Activated CD4-positive, alpha-beta T cell treated with anti-CD3 and anti-CD28 coated beads, Interleukin-2, amount 10 ng/mL, durations not matched to agents 24 days and 14 days (primary cell): Measurements from ENCODE around the gene PEAK3. TPM values are rescaled to one million over a fixed set of nuclear protein-coding genes. Genes with fewer than 3 reads are reported as not detected.

ENCODE experiments used
- DNase-seq: peaks from one replicate; pipeline ENCODE4 v3.0.0; 2022
- H3K27ac Mint-ChIP-seq: one replicate; pipeline ENCODE4 v1.8.0; 2022; ENCODE audit warnings: mild to moderate bottlenecking, mixed read lengths
- H3K27me3 Mint-ChIP-seq: one replicate; pipeline ENCODE4 v1.8.0; 2022; ENCODE audit warnings: mixed read lengths
- H3K36me3 Mint-ChIP-seq: one replicate; pipeline ENCODE4 v1.8.0; 2022; ENCODE audit warnings: low read depth, mild to moderate bottlenecking, mixed read lengths
- H3K4me1 Mint-ChIP-seq: one replicate; pipeline ENCODE4 v1.8.0; 2021; ENCODE audit warnings: mixed read lengths
- H3K4me3 Mint-ChIP-seq: one replicate; pipeline ENCODE4 v1.8.0; 2022; ENCODE audit warnings: mild to moderate bottlenecking, moderate library complexity, mixed read lengths
- H3K9me3 Mint-ChIP-seq: one replicate; pipeline ENCODE4 v1.8.0; 2021; ENCODE audit warnings: mixed read lengths
- intact Hi-C: fragments of 100-400 bp; cut with micrococcal nuclease; formaldehyde crosslinking; loops from one replicate; pipeline ENCODE4 v1.15.1; 2023
- total RNA-seq: library from RNA; stranded (reverse); gene quantifications from 2 replicates; pipeline ENCODE4 v1.2.3, GENCODE V29; 2022

The PEAK3 gene
- 0.09 TPM in 1 of 2 replicates, not detected in the other for total RNA-seq

GRCh38 chr19:2282062-2282861 is at the start of gene PEAK3:
Gene PEAK3 (minus strand): TSS chr19:2282175. CDS start chr19:2280931, 1,244 bp downstream.
- Mint-ChIP-seq H3K27ac (peak within 1 kb of the TSS; percentile 62), H3K9me3 (no peaks in the 10 kb centered on the region), H3K36me3 (no peaks in the 10 kb centered on the region), H3K4me3 (peak within 1 kb of the TSS; percentile 73), H3K27me3 (peaks cover 2% of the 10 kb centered on the region), H3K4me1 (peaks cover 9% of the 10 kb centered on the region)
- DNase-seq = peak; percentile 84
- intact Hi-C loops = no loop called here

GRCh38 chr19:2330632-2331284 is 48.8 kb upstream of the PEAK3 start:
- intact Hi-C loops = no loop called here
- Mint-ChIP-seq H3K9me3 (peaks cover 5% of the 10 kb centered on the region), H3K36me3 (peaks cover 24% of the 10 kb centered on the region), H3K27ac (peak overlapping the region; percentile 48), H3K4me1 (peaks cover 47% of the 10 kb centered on the region), H3K27me3 (no peaks in the 10 kb centered on the region), H3K4me3 (peak overlapping the region; percentile 28)
- no peak for DNase-seq

GRCh38 chr19:2330255-2330631 is 48.3 kb upstream of the PEAK3 start:
- Mint-ChIP-seq H3K4me3 (peak overlapping the region; percentile 28), H3K27ac (peak overlapping the region; percentile 48), H3K27me3 (no peaks in the 10 kb centered on the region), H3K4me1 (peaks cover 50% of the 10 kb centered on the region), H3K9me3 (no peaks in the 10 kb centered on the region), H3K36me3 (peaks cover 23% of the 10 kb centered on the region)
- no peak for DNase-seq
- intact Hi-C loops = no loop called here

GRCh38 chr19:2329501-2329916 is 47.5 kb upstream of the PEAK3 start:
- Mint-ChIP-seq H3K36me3 (peaks cover 24% of the 10 kb centered on the region), H3K9me3 (no peaks in the 10 kb centered on the region), H3K4me3 (peak overlapping the region; percentile 95), H3K4me1 (peaks cover 51% of the 10 kb centered on the region), H3K27me3 (no peaks in the 10 kb centered on the region), H3K27ac (peak overlapping the region; percentile 79)
- DNase-seq = no peak
- intact Hi-C loops = loop anchor here (2.0 to 5.0 kb wide), 3 partner anchors 42 to 179 kb away; partner anchors contain the start of gene AP3D1

GRCh38 chr19:2329149-2329478 is 47.1 kb upstream of the PEAK3 start:
- Mint-ChIP-seq H3K4me1 (peaks cover 51% of the 10 kb centered on the region), H3K36me3 (peaks cover 28% of the 10 kb centered on the region), H3K4me3 (peak overlapping the region; percentile 95), H3K9me3 (no peaks in the 10 kb centered on the region), H3K27me3 (no peaks in the 10 kb centered on the region), H3K27ac (peak overlapping the region; percentile 79)
- intact Hi-C loops = loop anchor here (2.0 to 5.0 kb wide), 3 partner anchors 42 to 178 kb away; partner anchors contain the start of gene AP3D1
- DNase-seq = no peak

GRCh38 chr19:2328401-2329148 is 46.6 kb upstream of the PEAK3 start, which contains the start of the genes LSM7 and SPPL2B:
Gene LSM7 (minus strand): TSS chr19:2328586. CDS start chr19:2328566, 20 bp downstream.
Gene SPPL2B (plus strand): TSS chr19:2328684. CDS start chr19:2328710, 26 bp downstream.
- DNase-seq = peak; percentile 98
- intact Hi-C loops = loop anchor here (2.0 to 5.0 kb wide), 3 partner anchors 41 to 178 kb away; partner anchors contain the start of gene AP3D1
- Mint-ChIP-seq H3K36me3 (peaks cover 31% of the 10 kb centered on the region), H3K27ac (peak within 1 kb of the TSS; percentile 97), H3K27me3 (no peaks in the 10 kb centered on the region), H3K4me3 (peak within 1 kb of the TSS; percentile 95), H3K9me3 (no peaks in the 10 kb centered on the region), H3K4me1 (peaks cover 51% of the 10 kb centered on the region)

- H3K4me1 Mint-ChIP-seq = peaks cover 51% of the 10 kb centered on the region
- intact Hi-C loops = loop anchor here (1.0 to 5.0 kb wide), 4 partner anchors 41 to 177 kb away; partner anchors contain the start of genes AP3D1, PLEKHJ1 and SF3A2
- H3K36me3 Mint-ChIP-seq = peaks cover 36% of the 10 kb centered on the region
- H3K9me3 Mint-ChIP-seq = no peaks in the 10 kb centered on the region
- H3K27me3 Mint-ChIP-seq = no peaks in the 10 kb centered on the region
- H3K27ac Mint-ChIP-seq = peak overlapping the region; percentile 97
- peak overlapping the region; percentile 95 for H3K4me3 Mint-ChIP-seq
- peak; percentile 91 for DNase-seq
Observed at GRCh38 chr19:2327773-2328400, 45.9 kb upstream of the PEAK3 start.

- H3K27me3 Mint-ChIP-seq = no peaks in the 10 kb centered on the region
- H3K36me3 Mint-ChIP-seq = peaks cover 36% of the 10 kb centered on the region
- H3K9me3 Mint-ChIP-seq = no peaks in the 10 kb centered on the region
- peak overlapping the region; percentile 95 for H3K4me3 Mint-ChIP-seq
- intact Hi-C loops = loop anchor here (1.0 to 5.0 kb wide), 3 partner anchors 40 to 91 kb away; partner anchors contain the start of genes PLEKHJ1 and SF3A2
- DNase-seq = no peak
- peak overlapping the region; percentile 97 for H3K27ac Mint-ChIP-seq
- H3K4me1 Mint-ChIP-seq = peaks cover 43% of the 10 kb centered on the region
Observed at GRCh38 chr19:2326699-2327360, 44.9 kb upstream of the PEAK3 start.

GRCh38 chr19:2325281-2326046 is 43.5 kb upstream of the PEAK3 start:
- Mint-ChIP-seq H3K4me3 (peak overlapping the region; percentile 95), H3K36me3 (peaks cover 36% of the 10 kb centered on the region), H3K27me3 (no peaks in the 10 kb centered on the region), H3K27ac (peak overlapping the region; percentile 46), H3K4me1 (peaks cover 37% of the 10 kb centered on the region), H3K9me3 (no peaks in the 10 kb centered on the region)
- intact Hi-C loops = loop anchor here (5.0 kb wide), 2 partner anchors 38 to 67 kb away; no protein-coding TSS in a partner anchor
- no peak for DNase-seq

GRCh38 chr19:2324220-2324948 is 42.4 kb upstream of the PEAK3 start:
- H3K36me3 Mint-ChIP-seq = peaks cover 36% of the 10 kb centered on the region
- H3K4me1 Mint-ChIP-seq = peaks cover 28% of the 10 kb centered on the region
- no peak for DNase-seq
- H3K9me3 Mint-ChIP-seq = no peaks in the 10 kb centered on the region
- H3K27ac Mint-ChIP-seq = peak overlapping the region; percentile 26
- no peak overlapping the region for H3K4me3 Mint-ChIP-seq
- intact Hi-C loops = no loop called here
- H3K27me3 Mint-ChIP-seq = no peaks in the 10 kb centered on the region

GRCh38 chr19:2323707-2324106 is 41.7 kb upstream of the PEAK3 start:
- DNase-seq = no peak
- Mint-ChIP-seq H3K27me3 (no peaks in the 10 kb centered on the region), H3K4me1 (peaks cover 24% of the 10 kb centered on the region), H3K4me3 (no peak overlapping the region), H3K36me3 (peaks cover 35% of the 10 kb centered on the region), H3K27ac (no peak overlapping the region), H3K9me3 (no peaks in the 10 kb centered on the region)
- intact Hi-C loops = no loop called here
